Common myeloid progenitor, CD34-positive (primary cell): ENCODE measurements around the gene AP5B1.

Experiments
- CTCF ChIA-PET: fragments of 350-600 bp; sonication (Branson Sonifier 250); formaldehyde crosslinking; loops from one replicate; lab custom pipeline; 2021; ENCODE audit warnings: antibody characterized with exemption; lab: Charles Lee
- POLR2A ChIA-PET: fragments of 350-600 bp; sonication (Branson Sonifier 250); formaldehyde crosslinking; loops from one replicate; lab custom pipeline; 2021; ENCODE audit warnings: antibody characterized with exemption; lab: Charles Lee
- DNase-seq, 3 donors: peaks; one replicate each; pipeline versions ENCODE4 v3.0.0 to v3.0.0-alpha.2; 2013
- H3K27ac ChIP-seq, 2 experiments: 1 replicate in 1 of 2; 2 replicates in 1 of 2; pipeline ENCODE4 v1.7.0; 2013; ENCODE audit warnings: inconsistent platforms in 2 of 2, low read length in 2 of 2, mild to moderate bottlenecking in 2 of 2, low read depth in 1 of 2, moderate library complexity in 1 of 2; ENCODE audit not compliant: severe bottlenecking in 2 of 2, insufficient read depth in 1 of 2, poor library complexity in 1 of 2
- H3K27me3 ChIP-seq, 5 experiments: replicated peaks in 2 of 5; 1 replicate in 3 of 5; 2 replicates in 2 of 5; pipeline versions ENCODE4 v1.6.1 to v1.7.0; 2013; ENCODE audit warnings: low read length in 4 of 5, mild to moderate bottlenecking in 2 of 5, moderate library complexity in 2 of 5, inconsistent platforms in 1 of 5; ENCODE audit not compliant: insufficient read depth in 5 of 5, control insufficient read depth in 4 of 5
- H3K36me3 ChIP-seq, 4 experiments: 1 replicate in 2 of 4; 2 replicates in 2 of 4; pipeline versions ENCODE4 v1.6.1 to v1.7.0; 2013; ENCODE audit warnings: low read length in 3 of 4, control low read depth in 1 of 4, mild to moderate bottlenecking in 1 of 4; ENCODE audit not compliant: control insufficient read depth in 4 of 4, insufficient read depth in 4 of 4
- H3K4me1 ChIP-seq, 4 experiments: 1 replicate in 3 of 4; 2 replicates in 1 of 4; pipeline versions ENCODE4 v1.6.1 to v1.7.1; 2013; ENCODE audit warnings: low read length in 3 of 4, mild to moderate bottlenecking in 3 of 4, control low read depth in 1 of 4, inconsistent platforms in 1 of 4, moderate library complexity in 1 of 4; ENCODE audit not compliant: control insufficient read depth in 4 of 4, insufficient read depth in 4 of 4; ENCODE audit errors: control extremely low read depth in 1 of 4
- H3K4me3 ChIP-seq, 7 experiments: 1 replicate in 4 of 7; 2 replicates in 3 of 7; pipeline versions ENCODE4 v1.5.1 to v1.7.0; 2013; ENCODE audit warnings: mild to moderate bottlenecking in 7 of 7, low read length in 6 of 7, moderate library complexity in 6 of 7, inconsistent platforms in 2 of 7, low read depth in 2 of 7, control low read depth in 1 of 7; ENCODE audit not compliant: insufficient read depth in 4 of 7, control insufficient read depth in 1 of 7; ENCODE audit errors: extremely low read depth in 1 of 7
- H3K9me3 ChIP-seq, 5 experiments: 1 replicate in 4 of 5; 2 replicates in 1 of 5; pipeline versions ENCODE4 v1.6.1 to v1.7.1; 2013; ENCODE audit warnings: low read length in 4 of 5, mild to moderate bottlenecking in 2 of 5, inconsistent platforms in 1 of 5, low read depth in 1 of 5, moderate library complexity in 1 of 5; ENCODE audit not compliant: control insufficient read depth in 4 of 5, insufficient read depth in 2 of 5; ENCODE audit errors: control extremely low read depth in 1 of 5
- WGBS: methylation state at CpG from one replicate; pipeline ENCODE4 v1.1.5; 2013; ENCODE audit not compliant: insufficient coverage; 5-methylcytosine and 5-hydroxymethylcytosine counted together

AP5B1 gene

DNA sequence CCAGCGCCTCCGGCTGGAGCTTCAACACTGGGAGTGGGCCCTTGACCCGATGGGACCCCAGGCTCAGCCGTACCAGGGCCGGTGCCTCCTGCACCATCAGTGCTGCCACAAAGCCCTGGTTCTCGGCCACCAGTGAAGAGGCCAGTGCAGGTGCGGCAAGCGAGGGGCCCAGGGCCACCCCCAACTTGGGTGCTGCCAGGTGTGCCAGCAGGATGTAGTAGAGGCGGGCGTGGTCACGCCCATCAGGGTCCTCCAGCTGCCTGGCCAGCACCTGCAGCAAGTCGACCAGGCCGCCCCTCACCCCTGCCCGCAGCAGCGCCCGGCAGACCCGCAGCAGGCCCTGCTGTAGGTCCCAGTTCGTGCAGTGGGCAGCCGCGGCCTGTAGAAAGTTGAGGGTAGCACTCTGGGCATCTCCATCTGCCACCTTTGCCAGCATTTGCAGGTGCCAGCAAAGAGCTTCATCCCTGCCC is 2.3 kb downstream of the AP5B1 start:
- no peak overlapping the region for H3K4me3 ChIP-seq
- no peak for DNase-seq
- no peaks in the 10 kb centered on the region for H3K9me3 ChIP-seq
- ChIA-PET POLR2A (interaction anchor here (0.6 to 2.2 kb wide), 4 partner anchors 66 to 392 kb away, joined by 3 to 7 read pairs (median 4); partner anchors contain the start of genes FRMD8 and KAT5), CTCF (interaction anchor here (0.9 to 10.9 kb wide), 18 partner anchors 8 to 244 kb away, joined by 3 to 137 read pairs (median 12); partner anchors contain the start of genes CCDC85B, FIBP and KAT5)
- peaks cover 0 to 46% (median 13%) of the 10 kb centered on the region in 4 experiments for H3K36me3 ChIP-seq
- H3K4me1 ChIP-seq = peaks cover 0 to 37% (median 19%) of the 10 kb centered on the region in 4 experiments
- H3K27ac ChIP-seq = no peak overlapping the region
- H3K27me3 ChIP-seq = peaks cover 0 to 19% (median 3%) of the 10 kb centered on the region in 5 experiments
- 96% methylated on average over 19 of the region's 20 CpGs for WGBS

DNA sequence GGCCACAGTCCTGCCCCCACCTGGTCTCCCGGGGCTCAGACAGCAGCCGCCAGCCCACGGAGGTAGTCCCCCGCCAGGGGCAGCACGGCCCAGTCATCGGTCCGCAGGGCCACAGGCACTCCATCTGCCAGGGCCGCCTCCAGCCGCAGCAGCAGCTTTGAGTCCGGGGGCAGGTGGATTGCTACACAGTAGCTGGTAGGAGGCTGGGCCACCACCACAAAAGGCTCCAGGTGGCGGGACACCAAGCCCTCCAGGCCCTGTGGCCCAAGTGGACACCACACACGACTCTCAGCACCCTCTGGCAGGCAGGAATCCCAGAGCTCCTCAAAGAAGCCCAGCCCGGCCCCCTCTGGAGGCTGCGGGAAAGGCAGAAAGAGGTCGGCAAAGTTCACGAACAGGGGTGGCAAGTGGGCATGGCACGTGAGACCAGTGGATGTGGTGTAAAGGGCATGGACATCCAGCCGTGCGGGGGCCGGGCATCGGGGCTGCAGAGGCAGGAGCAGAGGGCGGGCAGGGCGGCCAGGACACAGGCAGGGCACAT is 2.9 kb downstream of the AP5B1 start:
- DNase-seq = no peak
- peaks cover 0 to 37% (median 19%) of the 10 kb centered on the region in 4 experiments for H3K4me1 ChIP-seq
- peaks cover 0 to 15% (median under 1%) of the 10 kb centered on the region in 5 experiments for H3K27me3 ChIP-seq
- no peak overlapping the region for H3K27ac ChIP-seq
- POLR2A ChIA-PET = interaction anchor here (0.5 to 2.2 kb wide), 2 partner anchors 66 to 275 kb away, joined by 3 to 7 read pairs; partner anchors contain the start of gene KAT5
- 95% methylated on average over 20 of the region's 23 CpGs for WGBS
- CTCF ChIA-PET = interaction anchor here (0.9 to 10.9 kb wide), 13 partner anchors 10 to 244 kb away, joined by 3 to 137 read pairs (median 14); partner anchors contain the start of genes CCDC85B, FIBP and KAT5
- H3K9me3 ChIP-seq = no peaks in the 10 kb centered on the region
- H3K36me3 ChIP-seq = peaks cover 0 to 46% (median 13%) of the 10 kb centered on the region in 4 experiments
- no peak overlapping the region for H3K4me3 ChIP-seq

DNA sequence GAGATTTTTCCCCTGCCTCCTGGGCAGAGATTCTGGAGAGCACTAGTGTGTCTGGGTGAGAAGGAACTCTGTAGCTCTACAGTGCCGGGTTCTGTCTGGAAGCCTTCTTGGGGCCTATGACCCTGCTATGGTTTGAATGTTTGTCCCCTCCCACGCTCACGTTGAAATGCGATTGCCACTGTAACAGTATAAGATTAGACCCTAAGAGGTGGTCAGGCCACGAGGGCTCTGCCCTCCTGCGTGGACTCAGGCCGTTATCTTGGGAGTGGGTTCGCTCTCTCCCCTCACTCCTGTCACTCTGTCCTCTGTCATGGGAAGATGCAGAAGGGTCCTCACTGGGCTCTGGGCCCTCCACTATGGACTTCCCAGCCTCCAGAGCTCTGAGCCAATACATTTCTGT is 3.5 kb downstream of the AP5B1 start:
- peaks cover 0 to 37% (median 19%) of the 10 kb centered on the region in 4 experiments for H3K4me1 ChIP-seq
- POLR2A ChIA-PET = interaction anchor here (0.6 to 2.2 kb wide), 2 partner anchors 16 to 65 kb away, joined by 3 to 7 read pairs; partner anchors contain the start of gene KAT5
- CTCF ChIA-PET = interaction anchor here (0.7 to 10.9 kb wide), 12 partner anchors 10 to 212 kb away, joined by 3 to 137 read pairs (median 4); partner anchors contain the start of gene KAT5

DNA sequence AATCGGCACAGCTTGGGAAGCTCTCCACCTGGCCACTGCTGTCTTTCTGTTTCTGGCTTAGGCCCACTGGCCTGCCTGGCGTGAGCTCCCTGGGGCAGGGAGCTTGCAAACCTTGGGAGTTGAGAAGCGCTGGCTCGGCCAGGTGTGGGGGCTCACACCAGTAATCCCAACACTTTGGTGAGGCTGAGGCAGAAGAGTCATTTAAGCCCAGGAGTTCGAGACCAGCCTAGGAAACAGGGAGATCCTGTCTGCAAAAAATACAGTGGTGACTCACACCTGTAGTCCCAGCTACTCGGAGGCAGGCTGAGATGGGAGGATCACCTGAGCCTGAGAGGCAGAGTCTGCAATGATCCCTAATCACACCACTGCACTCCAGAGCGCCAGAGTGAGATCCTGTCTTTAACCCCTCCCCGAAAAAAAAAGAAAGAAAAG is 4.0 kb downstream of the AP5B1 start:
- H3K27me3 ChIP-seq = peaks cover 0 to 5% (median 0%) of the 10 kb centered on the region in 5 experiments
- 93% methylated on average over 6 of the region's 8 CpGs for WGBS
- no peak for DNase-seq
- peaks cover 0 to 36% (median 18%) of the 10 kb centered on the region in 4 experiments for H3K4me1 ChIP-seq
- H3K36me3 ChIP-seq = peaks cover 0 to 46% (median 13%) of the 10 kb centered on the region in 4 experiments
- H3K27ac ChIP-seq = no peak overlapping the region
- no peaks in the 10 kb centered on the region for H3K9me3 ChIP-seq
- CTCF ChIA-PET = interaction anchor here (0.7 to 10.9 kb wide), 8 partner anchors 14 to 155 kb away, joined by 3 to 137 read pairs (median 6); partner anchors contain the start of gene KAT5
- POLR2A ChIA-PET = interaction anchor here (0.6 kb wide), 1 partner anchor 16 kb away, joined by 3 read pairs; no protein-coding TSS in a partner anchor
- H3K4me3 ChIP-seq = no peak overlapping the region

More for the DNA sequence above, 3.5 kb downstream of the AP5B1 start:
- Histone ChIP-seq H3K36me3 (peaks cover 0 to 46% (median 13%) of the 10 kb centered on the region in 4 experiments), H3K27me3 (peaks cover 0 to 10% (median 0%) of the 10 kb centered on the region in 5 experiments), H3K27ac (no peak overlapping the region), H3K9me3 (no peaks in the 10 kb centered on the region), H3K4me3 (no peak overlapping the region)
- WGBS = 98% methylated on average over 6 of the region's 8 CpGs
- DNase-seq = no peak

DNA sequence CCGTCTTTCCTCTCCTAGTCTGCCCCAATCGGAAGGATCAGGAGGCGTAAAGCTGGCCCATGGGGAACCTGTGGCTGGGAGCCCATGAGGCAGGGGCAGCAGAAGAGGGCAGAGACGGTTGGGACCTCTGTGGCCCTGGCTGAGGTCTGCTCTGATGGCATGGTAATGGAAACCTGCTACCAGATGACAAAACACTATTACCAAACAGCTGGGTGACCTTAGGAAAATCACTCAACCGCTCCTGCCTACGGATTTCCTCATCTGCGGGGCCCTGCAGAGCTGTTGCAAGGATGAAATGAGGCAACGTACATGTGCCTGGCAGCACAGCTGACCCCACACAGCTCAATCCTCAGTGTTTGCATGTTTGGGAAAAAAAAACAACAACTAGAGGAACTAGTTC is 4.6 kb downstream of the AP5B1 start:
- no peak overlapping the region for H3K27ac ChIP-seq
- WGBS = 93% methylated on average over 6 of the region's 8 CpGs

DNA sequence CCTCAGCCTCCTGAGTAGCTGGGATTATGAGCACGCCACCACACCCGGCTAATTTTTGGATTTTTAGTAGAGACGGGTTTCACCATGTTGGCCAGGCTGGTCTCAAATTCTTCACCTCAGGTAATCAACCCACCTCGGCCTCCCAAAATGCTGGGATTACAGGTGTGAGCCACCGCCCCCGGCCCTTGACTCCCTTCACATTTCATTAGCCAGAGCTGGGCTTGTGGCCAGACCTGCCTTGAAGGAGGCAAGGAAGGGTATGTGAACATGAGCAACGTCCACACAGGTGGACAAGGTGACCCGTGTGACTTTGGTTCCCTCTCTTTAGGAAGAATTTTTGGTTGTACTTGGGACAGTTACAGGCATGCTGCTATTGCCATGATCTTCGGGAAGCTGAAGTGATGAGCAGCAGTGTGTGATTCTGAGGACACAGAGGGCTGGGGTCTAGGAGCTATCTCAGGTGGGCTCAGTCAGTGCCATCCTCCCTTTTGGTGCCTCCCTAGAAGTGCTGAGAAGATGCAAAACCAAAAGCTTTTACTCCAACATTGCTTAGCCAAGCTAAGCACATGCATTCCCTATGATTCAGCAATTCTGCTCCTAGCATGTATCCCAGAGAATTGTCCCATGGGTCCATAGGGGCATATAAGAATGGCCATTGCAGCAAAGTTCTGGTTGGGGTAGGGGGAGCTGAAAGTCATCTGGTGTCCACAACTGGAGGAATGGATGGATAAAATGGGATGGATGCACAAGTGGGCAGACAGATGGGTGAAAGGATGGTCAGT is 6.1 kb downstream of the AP5B1 start:
- ChIA-PET CTCF (interaction anchor here (1.2 to 10.9 kb wide), 8 partner anchors 10 to 63 kb away, joined by 3 to 137 read pairs (median 6); partner anchors contain the start of gene KAT5), POLR2A (no interaction called here)
- DNase-seq = no peak
- H3K9me3 ChIP-seq = no peaks in the 10 kb centered on the region
- no peak overlapping the region for H3K4me3 ChIP-seq
- H3K36me3 ChIP-seq = peaks cover 0 to 46% (median 13%) of the 10 kb centered on the region in 4 experiments
- no peak overlapping the region for H3K27ac ChIP-seq
- peaks cover 4 to 25% (median 9%) of the 10 kb centered on the region in 4 experiments for H3K4me1 ChIP-seq
- WGBS = 100% methylated on average over 4 of the region's 9 CpGs
- H3K27me3 ChIP-seq = no peaks in the 10 kb centered on the region

More for the DNA sequence above, 4.6 kb downstream of the AP5B1 start:
- Histone ChIP-seq H3K4me1 (peaks cover 0 to 31% (median 14%) of the 10 kb centered on the region in 4 experiments), H3K9me3 (no peaks in the 10 kb centered on the region), H3K27me3 (no peaks in the 10 kb centered on the region), H3K4me3 (no peak overlapping the region), H3K36me3 (peaks cover 0 to 46% (median 13%) of the 10 kb centered on the region in 4 experiments)
- peak in 1 of 3 donors; percentile 19 for DNase-seq
- ChIA-PET POLR2A (no interaction called here), CTCF (interaction anchor here (0.7 to 10.9 kb wide), 8 partner anchors 15 to 154 kb away, joined by 3 to 137 read pairs (median 6); partner anchors contain the start of gene KAT5)
